Right lobe of liver (tissue), 4 donors: ENCODE results near the gene TLCD3B.

ENCODE experiments used
- POLR2A ChIP-seq: fragments of 450-650 bp; IDR thresholded peaks from one replicate; pipeline ENCODE4 v1.6.1; 2017; ENCODE audit warnings: antibody characterized with exemption, mild to moderate bottlenecking
- TF ChIP-seq, protein P1 (sequence below), 4 donors: fragments of 200-600 bp in 3 of 4; fragments of 450-650 bp in 1 of 4; IDR thresholded peaks; one replicate each; pipeline versions ENCODE4 v1.5.1 to v1.8.0; 2016 to 2022; ENCODE audit warnings: antibody characterized with exemption in 4 of 4, mild to moderate bottlenecking in 2 of 4
- donor health status: DM: no; HTN: no; CAD: no.
- donor health status: DM: no; HTN: no; CAD: no.
- donor health status: DM: no; HTN: yes; CAD: no.

DNA sequence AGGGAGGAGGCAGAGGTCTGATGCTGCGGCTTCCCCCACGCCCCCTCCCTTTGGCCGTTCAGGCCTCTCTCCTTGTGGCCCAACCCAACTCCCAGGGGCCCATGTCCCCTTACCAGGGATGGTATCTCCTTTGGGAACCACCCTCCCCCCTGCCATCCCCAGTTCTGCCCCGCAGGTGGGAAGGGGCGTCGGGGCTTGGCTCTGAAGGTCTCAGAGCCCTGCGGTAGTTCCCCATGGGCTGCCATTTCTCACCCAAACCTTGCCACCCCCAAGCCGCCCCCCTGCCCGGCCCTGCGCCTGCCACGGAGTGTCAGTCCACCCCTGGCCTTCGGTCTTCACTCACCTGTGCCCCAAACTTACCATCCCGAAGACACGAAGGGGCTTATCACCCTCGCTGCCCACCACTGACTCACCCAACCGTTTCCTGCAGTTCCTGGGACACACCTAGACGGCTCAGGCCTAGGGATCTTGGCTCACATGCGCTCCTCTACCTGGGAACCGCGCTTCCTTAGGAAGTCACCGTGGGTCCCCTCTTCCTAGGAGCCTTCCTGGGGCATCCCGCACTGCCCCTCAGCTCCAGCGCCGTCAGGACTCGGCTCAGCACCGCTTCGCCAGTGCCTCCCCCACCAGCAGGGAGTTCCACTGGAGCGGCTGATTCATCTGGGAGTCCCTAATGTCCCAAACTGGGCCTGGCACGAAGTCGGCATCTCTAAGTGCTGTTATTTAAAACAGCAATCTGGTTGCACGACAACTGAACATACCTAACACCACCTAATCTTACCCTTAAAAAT lies 19.2 kb downstream of the TLCD3B start:
- TF ChIP-seq POLR2A, result no peak
- TF ChIP-seq, protein P1, sequence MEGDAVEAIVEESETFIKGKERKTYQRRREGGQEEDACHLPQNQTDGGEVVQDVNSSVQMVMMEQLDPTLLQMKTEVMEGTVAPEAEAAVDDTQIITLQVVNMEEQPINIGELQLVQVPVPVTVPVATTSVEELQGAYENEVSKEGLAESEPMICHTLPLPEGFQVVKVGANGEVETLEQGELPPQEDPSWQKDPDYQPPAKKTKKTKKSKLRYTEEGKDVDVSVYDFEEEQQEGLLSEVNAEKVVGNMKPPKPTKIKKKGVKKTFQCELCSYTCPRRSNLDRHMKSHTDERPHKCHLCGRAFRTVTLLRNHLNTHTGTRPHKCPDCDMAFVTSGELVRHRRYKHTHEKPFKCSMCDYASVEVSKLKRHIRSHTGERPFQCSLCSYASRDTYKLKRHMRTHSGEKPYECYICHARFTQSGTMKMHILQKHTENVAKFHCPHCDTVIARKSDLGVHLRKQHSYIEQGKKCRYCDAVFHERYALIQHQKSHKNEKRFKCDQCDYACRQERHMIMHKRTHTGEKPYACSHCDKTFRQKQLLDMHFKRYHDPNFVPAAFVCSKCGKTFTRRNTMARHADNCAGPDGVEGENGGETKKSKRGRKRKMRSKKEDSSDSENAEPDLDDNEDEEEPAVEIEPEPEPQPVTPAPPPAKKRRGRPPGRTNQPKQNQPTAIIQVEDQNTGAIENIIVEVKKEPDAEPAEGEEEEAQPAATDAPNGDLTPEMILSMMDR (IDR thresholded peaks at IDR 0.05), result no peak
